ENCODE measurements around the gene DCC.

Gene DCC

DNA sequence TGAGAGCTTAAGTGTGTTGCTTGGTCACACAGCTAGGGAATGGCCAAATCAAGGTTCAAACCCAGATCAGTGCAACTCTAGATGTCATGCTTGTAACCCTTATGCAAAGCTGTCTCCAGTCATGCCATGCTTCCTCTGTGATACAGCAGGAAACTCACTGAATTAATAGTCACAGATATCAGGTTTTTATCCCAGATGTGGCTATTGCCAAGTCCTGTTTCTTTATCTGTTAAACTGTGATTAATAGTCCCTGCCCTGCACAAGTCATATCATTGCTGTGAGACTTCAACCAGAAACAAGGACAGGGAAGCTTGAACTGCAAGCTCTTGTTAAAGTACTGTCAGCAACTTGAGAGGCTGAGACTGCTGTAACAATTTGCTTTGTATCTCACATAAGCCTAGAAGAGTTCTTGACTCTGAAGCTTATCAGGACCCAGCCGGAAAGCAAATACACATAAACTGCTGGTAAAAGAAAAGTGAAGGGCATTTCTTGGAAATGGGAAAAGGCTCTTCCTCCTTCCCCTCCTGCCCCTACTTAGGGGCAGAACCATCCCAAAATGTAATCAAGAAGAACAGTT, 609.0 kb downstream of the DCC start:
- H3K27me3 Mint-ChIP-seq, result no peaks in the 10 kb centered on the region
- no peak overlapping the region for H3K27ac Mint-ChIP-seq
- H3K4me3 Mint-ChIP-seq, result no peak overlapping the region
- DNase-seq (no peak), ATAC-seq (replicated peaks) (no peak)
- no peaks in the 10 kb centered on the region for H3K36me3 Mint-ChIP-seq
- H3K4me1 Mint-ChIP-seq, result no peaks in the 10 kb centered on the region
- peaks cover 0 to 5% of the 10 kb centered on the region in 2 donors for H3K9me3 Mint-ChIP-seq

DNA sequence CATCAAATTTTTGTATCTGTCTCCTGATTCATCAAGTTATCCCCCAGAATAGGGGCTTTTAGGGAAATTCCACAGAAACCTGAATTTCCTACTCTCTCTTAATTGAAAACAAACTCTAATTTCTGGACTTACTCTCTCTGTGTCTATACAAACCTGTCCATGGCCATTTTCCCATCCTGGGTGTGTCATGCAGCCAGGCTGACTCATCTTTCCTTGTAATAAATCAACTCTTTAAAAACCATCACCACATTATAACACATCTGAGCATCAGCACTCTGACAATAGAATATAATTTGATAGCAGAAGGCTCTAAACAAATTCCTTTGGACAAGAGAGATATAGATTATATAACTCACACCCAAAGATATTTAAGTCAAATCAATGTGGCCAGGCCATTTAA, 610.2 kb downstream of the DCC start:
- no peaks in the 10 kb centered on the region for H3K27me3 Mint-ChIP-seq
- H3K4me3 Mint-ChIP-seq, result no peak overlapping the region
- no peaks in the 10 kb centered on the region for H3K36me3 Mint-ChIP-seq

DNA sequence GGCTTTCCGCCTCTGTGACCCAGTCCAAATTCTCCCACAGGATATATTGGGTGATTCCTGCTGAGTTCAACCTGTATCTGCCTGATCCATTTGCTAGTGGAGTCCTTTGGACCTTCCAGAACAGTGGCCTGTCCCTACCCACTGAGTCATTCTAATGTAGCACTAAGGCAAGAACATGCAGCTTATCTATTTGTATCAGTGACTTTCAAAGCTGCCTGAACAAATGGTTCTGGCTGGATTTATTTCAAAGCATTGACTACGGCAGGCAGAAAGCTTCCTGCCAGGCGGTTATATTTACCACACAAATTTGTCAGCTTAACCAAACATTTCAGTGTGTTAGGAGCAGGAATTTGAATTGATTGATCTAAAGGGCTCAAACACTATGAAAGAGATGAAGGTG, 613.4 kb downstream of the DCC start:
- Mint-ChIP-seq H3K4me3 (no peak overlapping the region), H3K9me3 (peaks cover 0 to 3% of the 10 kb centered on the region in 2 donors), H3K4me1 (no peaks in the 10 kb centered on the region), H3K27ac (no peak overlapping the region), H3K27me3 (no peaks in the 10 kb centered on the region), H3K36me3 (no peaks in the 10 kb centered on the region)
- ATAC-seq (replicated peaks), result no peak
- no peak for DNase-seq

More for the DNA sequence above, 610.2 kb downstream of the DCC start:
- no peak for DNase-seq
- H3K4me1 Mint-ChIP-seq, result no peaks in the 10 kb centered on the region
- peaks cover 0 to 5% of the 10 kb centered on the region in 2 donors for H3K9me3 Mint-ChIP-seq
- no peak overlapping the region for H3K27ac Mint-ChIP-seq
- no peak for ATAC-seq (replicated peaks)

GRCh38 chr18:52963481-52963880, 623.5 kb downstream of the DCC start:
- Mint-ChIP-seq H3K4me1 (no peaks in the 10 kb centered on the region), H3K27me3 (no peaks in the 10 kb centered on the region), H3K27ac (no peak overlapping the region), H3K4me3 (no peak overlapping the region), H3K9me3 (no peaks in the 10 kb centered on the region), H3K36me3 (no peaks in the 10 kb centered on the region)
- DNase-seq (no peak), ATAC-seq (replicated peaks) (no peak)

GRCh38 chr18:52970686-52971085, 630.7 kb downstream of the DCC start:
- ATAC-seq (replicated peaks) (no peak), DNase-seq (no peak)
- H3K9me3 Mint-ChIP-seq, result peaks cover 0 to 2% of the 10 kb centered on the region in 2 donors
- no peaks in the 10 kb centered on the region for H3K27me3 Mint-ChIP-seq
- H3K27ac Mint-ChIP-seq, result no peak overlapping the region
- no peak overlapping the region for H3K4me3 Mint-ChIP-seq
- no peaks in the 10 kb centered on the region for H3K36me3 Mint-ChIP-seq
- no peaks in the 10 kb centered on the region for H3K4me1 Mint-ChIP-seq

- Mint-ChIP-seq H3K9me3 (peaks cover 0 to 2% of the 10 kb centered on the region in 2 donors), H3K4me3 (no peak overlapping the region), H3K27me3 (no peaks in the 10 kb centered on the region), H3K27ac (no peak overlapping the region), H3K4me1 (no peaks in the 10 kb centered on the region), H3K36me3 (no peaks in the 10 kb centered on the region)
- DNase-seq (no peak), ATAC-seq (replicated peaks) (no peak)
Measured at GRCh38 chr18:52971097-52971496, 631.1 kb downstream of the DCC start.

GRCh38 chr18:52979892-52980291, 639.9 kb downstream of the DCC start:
- peaks cover 0 to 4% of the 10 kb centered on the region in 2 donors for H3K9me3 Mint-ChIP-seq
- H3K4me3 Mint-ChIP-seq, result no peak overlapping the region
- H3K27ac Mint-ChIP-seq, result no peak overlapping the region
- H3K4me1 Mint-ChIP-seq, result no peaks in the 10 kb centered on the region
- no peaks in the 10 kb centered on the region for H3K27me3 Mint-ChIP-seq
- DNase-seq (no peak), ATAC-seq (replicated peaks) (no peak)
- no peaks in the 10 kb centered on the region for H3K36me3 Mint-ChIP-seq

DNA sequence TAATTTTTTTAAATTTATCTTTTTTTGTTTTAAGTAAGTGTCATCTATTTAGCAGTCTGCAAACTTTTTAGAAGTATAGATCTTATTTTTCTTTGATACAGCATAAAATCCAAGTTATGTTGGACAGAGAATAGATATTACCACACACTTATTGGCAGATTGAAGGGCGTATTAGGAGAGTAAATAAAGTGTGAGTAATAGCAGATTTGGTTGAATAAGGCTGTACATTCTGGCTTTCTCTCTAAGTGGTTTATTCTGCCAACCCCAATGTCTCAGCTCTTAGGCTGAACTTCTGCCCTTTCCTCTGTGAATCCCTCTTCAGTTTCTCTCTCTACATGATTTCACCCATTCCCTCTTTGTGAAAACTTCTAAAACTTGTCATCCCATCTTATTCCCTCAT, 651.2 kb downstream of the DCC start:
- ATAC-seq (replicated peaks), result no peak
- DNase-seq, result no peak
- Mint-ChIP-seq H3K9me3 (peaks cover 0 to 1% of the 10 kb centered on the region in 2 donors), H3K36me3 (no peaks in the 10 kb centered on the region), H3K4me3 (no peak overlapping the region), H3K27me3 (no peaks in the 10 kb centered on the region), H3K27ac (no peak overlapping the region), H3K4me1 (no peaks in the 10 kb centered on the region)

- DNase-seq, result no peak
- H3K4me1 Mint-ChIP-seq, result no peaks in the 10 kb centered on the region
- H3K27me3 Mint-ChIP-seq, result no peaks in the 10 kb centered on the region
- peaks cover 0 to 1% of the 10 kb centered on the region in 2 donors for H3K9me3 Mint-ChIP-seq
- no peak for ATAC-seq (replicated peaks)
- H3K27ac Mint-ChIP-seq, result no peak overlapping the region
- no peaks in the 10 kb centered on the region for H3K36me3 Mint-ChIP-seq
- no peak overlapping the region for H3K4me3 Mint-ChIP-seq
Measured at GRCh38 chr18:52992041-52992440, 652.0 kb downstream of the DCC start.

- no peak overlapping the region for H3K27ac Mint-ChIP-seq
- no peak for ATAC-seq (replicated peaks)
- H3K36me3 Mint-ChIP-seq, result no peaks in the 10 kb centered on the region
- no peaks in the 10 kb centered on the region for H3K27me3 Mint-ChIP-seq
- no peak overlapping the region for H3K4me3 Mint-ChIP-seq
- DNase-seq, result no peak
- H3K4me1 Mint-ChIP-seq, result no peaks in the 10 kb centered on the region
- H3K9me3 Mint-ChIP-seq, result peaks cover 0 to 1% of the 10 kb centered on the region in 2 donors
Measured at GRCh38 chr18:52995875-52996274, 655.9 kb downstream of the DCC start.

DNA sequence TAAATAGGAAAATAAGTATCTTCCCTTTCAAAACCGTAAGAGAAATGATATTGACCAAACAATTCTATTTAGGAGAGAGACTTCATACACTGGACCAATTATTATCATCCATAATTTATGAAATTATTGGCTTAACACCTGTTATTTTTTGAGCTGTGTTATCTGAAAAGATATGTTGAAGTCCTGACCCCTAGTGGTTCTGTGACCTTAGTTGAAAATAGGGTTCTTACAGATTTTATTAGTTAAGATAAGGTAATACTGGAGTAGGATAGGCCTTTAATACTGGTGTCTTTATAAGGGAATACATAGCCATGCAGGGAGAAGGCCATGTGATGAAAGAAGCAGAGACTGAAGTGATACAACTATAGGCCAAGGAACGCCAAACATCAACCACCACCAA, 659.6 kb downstream of the DCC start:
- no peaks in the 10 kb centered on the region for H3K4me1 Mint-ChIP-seq
- no peaks in the 10 kb centered on the region for H3K36me3 Mint-ChIP-seq

GRCh38 chr18:53004798-53005197, 664.8 kb downstream of the DCC start:
- Mint-ChIP-seq H3K9me3 (peaks cover 2 to 4% of the 10 kb centered on the region in 2 donors), H3K27me3 (no peaks in the 10 kb centered on the region), H3K4me1 (no peaks in the 10 kb centered on the region), H3K36me3 (no peaks in the 10 kb centered on the region), H3K4me3 (no peak overlapping the region), H3K27ac (no peak overlapping the region)
- no peak for DNase-seq
- no peak for ATAC-seq (replicated peaks)

More for the DNA sequence above, 659.6 kb downstream of the DCC start:
- ATAC-seq (replicated peaks) (no peak), DNase-seq (no peak)
- Mint-ChIP-seq H3K9me3 (peaks cover 2 to 3% of the 10 kb centered on the region in 2 donors), H3K27ac (no peak overlapping the region), H3K27me3 (no peaks in the 10 kb centered on the region), H3K4me3 (no peak overlapping the region)

DNA sequence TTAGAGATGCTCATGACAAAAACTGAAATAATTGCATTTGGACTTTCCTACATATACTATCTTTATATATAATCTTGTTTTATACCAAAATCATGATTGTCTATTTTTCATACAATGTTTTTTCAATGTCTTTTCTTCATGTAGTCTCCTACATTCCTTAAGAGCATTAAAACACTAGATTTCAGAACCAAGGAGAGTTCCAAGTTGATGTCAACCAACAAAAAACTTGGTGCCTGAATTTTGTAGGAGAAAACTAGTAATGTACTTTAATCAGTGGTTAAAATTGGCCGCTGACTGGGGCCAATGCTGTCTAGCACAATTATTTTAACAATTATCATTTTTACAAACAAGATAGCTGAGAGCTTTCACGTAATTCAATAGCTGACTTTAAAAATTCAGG, 678.8 kb downstream of the DCC start:
- Mint-ChIP-seq H3K9me3 (no peaks in the 10 kb centered on the region), H3K36me3 (no peaks in the 10 kb centered on the region), H3K4me1 (no peaks in the 10 kb centered on the region), H3K27ac (no peak overlapping the region), H3K27me3 (no peaks in the 10 kb centered on the region), H3K4me3 (no peak overlapping the region)
- DNase-seq, result no peak
- no peak for ATAC-seq (replicated peaks)

DNA sequence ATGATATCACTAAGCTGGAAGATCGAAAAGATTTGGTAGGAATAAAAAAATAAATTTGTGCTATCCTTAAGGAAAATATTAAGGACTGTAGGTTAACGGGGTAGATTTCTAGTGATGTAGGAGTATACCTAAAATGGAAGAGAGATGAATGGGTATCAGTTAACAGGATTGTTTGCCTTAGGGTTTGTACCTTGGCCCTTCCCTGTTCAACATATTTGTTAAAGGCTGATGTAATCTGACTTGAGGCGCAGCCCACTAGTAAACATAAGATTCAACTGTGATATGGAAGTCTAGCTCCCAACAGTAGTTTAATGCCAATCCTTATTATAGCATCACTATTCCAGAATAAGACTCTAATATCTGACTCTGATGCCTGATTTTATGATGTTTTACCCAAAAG, 685.2 kb downstream of the DCC start:
- no peaks in the 10 kb centered on the region for H3K4me1 Mint-ChIP-seq
- no peak for ATAC-seq (replicated peaks)
- H3K4me3 Mint-ChIP-seq, result no peak overlapping the region
- H3K27ac Mint-ChIP-seq, result no peak overlapping the region
- no peaks in the 10 kb centered on the region for H3K9me3 Mint-ChIP-seq
- H3K27me3 Mint-ChIP-seq, result no peaks in the 10 kb centered on the region
- DNase-seq, result no peak
- H3K36me3 Mint-ChIP-seq, result no peaks in the 10 kb centered on the region

GRCh38 chr18:53028565-53028964, 688.6 kb downstream of the DCC start:
- H3K4me3 Mint-ChIP-seq, result no peak overlapping the region
- no peaks in the 10 kb centered on the region for H3K36me3 Mint-ChIP-seq

GRCh38 chr18:53033128-53033527, 693.1 kb downstream of the DCC start:
- no peaks in the 10 kb centered on the region for H3K27me3 Mint-ChIP-seq
- H3K9me3 Mint-ChIP-seq, result no peaks in the 10 kb centered on the region
- H3K4me1 Mint-ChIP-seq, result no peaks in the 10 kb centered on the region
- DNase-seq (no peak), ATAC-seq (replicated peaks) (no peak)
- H3K36me3 Mint-ChIP-seq, result no peaks in the 10 kb centered on the region
- H3K4me3 Mint-ChIP-seq, result no peak overlapping the region
- H3K27ac Mint-ChIP-seq, result no peak overlapping the region

More at GRCh38 chr18:53028565-53028964, 688.6 kb downstream of the DCC start:
- Mint-ChIP-seq H3K27me3 (no peaks in the 10 kb centered on the region), H3K4me1 (no peaks in the 10 kb centered on the region), H3K27ac (no peak overlapping the region), H3K9me3 (no peaks in the 10 kb centered on the region)
- DNase-seq (no peak), ATAC-seq (replicated peaks) (no peak)

Data from stimulated activated naive B cell treated with anti-CD40 and anti-IgM and Interleukin-4, amounts not matched to agents 10 μg/mL and 1 μg/mL and 100 μg/mL, for 72 hours (primary cell).